GM13977 (cell line): Measurements from ENCODE around the gene PDE7B.
"Not testable (repeated sequence)": the region's sequence is repeated elsewhere in the genome, so short reads cannot be mapped to it uniquely, and the experiment has no call there.

Source experiments
- DNase-seq: peaks from one replicate; pipeline ENCODE4 v3.0.0; 2012; ENCODE audit warnings: low spot score
- CTCF ChIP-seq: IDR thresholded peaks from 2 replicates; pipeline ENCODE4 v1.5.1; 2012; ENCODE audit warnings: mild to moderate bottlenecking, control low read depth; ENCODE audit not compliant: insufficient read depth; ENCODE audit errors: extremely low read depth, missing control alignments
- in situ Hi-C: fragments of 300-500 bp; cut with MboI; formaldehyde crosslinking; loops from one replicate; pipeline ENCODE4 v1.12.0; 2022; ENCODE audit warnings: low sequenced_read_pairs, low pct_unique_long_range_greater_than_20kb, mixed read lengths, inconsistent platforms; ENCODE audit not compliant: unreplicated experiment

The PDE7B gene

GRCh38 chr6:136137008-136137692 is 285.6 kb downstream of the PDE7B start:
- no peak for TF ChIP-seq CTCF
- in situ Hi-C loops, result no loop called here
- DNase-seq, result no peak

DNA sequence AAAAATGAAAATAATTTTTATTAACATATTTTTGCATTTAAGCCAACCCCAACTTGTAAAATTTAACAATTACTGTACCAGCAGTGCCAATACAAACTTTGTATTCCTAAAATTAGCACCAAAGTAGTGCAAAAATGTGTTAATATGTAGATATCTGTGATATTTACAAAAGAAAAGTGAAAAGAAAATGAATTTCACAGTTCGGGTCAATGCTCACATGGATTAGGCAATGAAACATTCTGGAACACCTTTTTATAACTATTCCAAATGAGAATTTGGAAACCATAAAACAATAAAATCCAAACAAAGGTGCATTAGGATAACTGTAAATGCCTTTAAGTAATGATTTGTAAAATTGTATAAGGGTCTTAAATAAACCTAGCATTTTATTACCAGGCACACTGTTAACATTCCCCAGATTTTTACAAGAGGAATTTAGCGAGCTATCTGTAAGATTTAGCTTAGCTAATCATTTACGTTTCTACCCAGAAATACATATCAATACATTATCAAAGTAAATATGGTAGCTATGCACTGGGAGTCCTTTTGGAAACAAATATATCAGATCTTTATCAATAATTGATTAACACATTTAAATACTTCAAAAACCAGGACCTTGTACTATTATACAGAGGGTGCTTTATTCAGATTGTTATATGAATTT is 286.4 kb downstream of the PDE7B start:
- no peak for TF ChIP-seq CTCF
- DNase-seq, result no peak
- in situ Hi-C loops, result no loop called here

GRCh38 chr6:136139111-136139510 is 287.6 kb downstream of the PDE7B start:
- in situ Hi-C loops, DNase-seq: not testable (repeated sequence)

GRCh38 chr6:136144251-136145023 is 292.9 kb downstream of the PDE7B start:
- no peak for TF ChIP-seq CTCF
- in situ Hi-C loops, result no loop called here
- no peak for DNase-seq

- DNase-seq, result no peak
- TF ChIP-seq CTCF, result no peak
- in situ Hi-C loops, result no loop called here
Observed at GRCh38 chr6:136146130-136146529, 294.6 kb downstream of the PDE7B start.

- in situ Hi-C loops, result no loop called here
- no peak for DNase-seq
- TF ChIP-seq CTCF, result no peak
Observed at GRCh38 chr6:136147342-136147741, 295.8 kb downstream of the PDE7B start.

- no peak for TF ChIP-seq CTCF
- no peak for DNase-seq
- in situ Hi-C loops, result no loop called here
Observed at GRCh38 chr6:136148051-136148450, 296.6 kb downstream of the PDE7B start.
